Endothelial cell of umbilical vein (primary cell): Measurements from ENCODE around the gene MARS1.

Experiments
- CTCF ChIP-seq, 2 donors: IDR thresholded peaks; 1 replicate in 1 of 2; 2 replicates in 1 of 2; pipeline ENCODE4 v1.5.1; 2011; ENCODE audit warnings: low read length in 2 of 2, mild to moderate bottlenecking in 2 of 2, moderate library complexity in 2 of 2, control low read depth in 1 of 2, inconsistent platforms in 1 of 2, low read depth in 1 of 2; ENCODE audit not compliant: insufficient read depth in 1 of 2; ENCODE audit errors: extremely low read depth in 1 of 2
- EZH2 ChIP-seq: IDR thresholded peaks from 2 replicates; pipeline ENCODE4 v1.6.1; 2012; ENCODE audit warnings: borderline replicate concordance, low read depth, mild to moderate bottlenecking, moderate library complexity, low read length, inconsistent platforms; ENCODE audit not compliant: severe bottlenecking
- MYC ChIP-seq: IDR thresholded peaks from one replicate; pipeline ENCODE4 v1.6.1; 2011; ENCODE audit warnings: mild to moderate bottlenecking, low read depth, low read length
- POLR2A ChIP-seq: IDR thresholded peaks from 2 replicates; pipeline ENCODE4 v1.6.1; 2012; ENCODE audit warnings: low read depth, mild to moderate bottlenecking, control low read depth, low read length
- POLR2AphosphoS5 ChIP-seq: IDR thresholded peaks from 2 replicates; pipeline ENCODE4 v1.6.1; 2012; ENCODE audit warnings: low read depth, mild to moderate bottlenecking, control low read depth, low read length, moderate library complexity; ENCODE audit not compliant: insufficient read depth

- TF ChIP-seq CTCF (IDR thresholded peaks at IDR 0.05; ENCODE audit: extremely low read depth in 1 of 2, insufficient read depth in 1 of 2, low read depth in 1 of 2, low read length in 2 of 2) (no peak), POLR2A (no peak), POLR2AphosphoS5 (no peak), EZH2 (no peak), MYC (no peak)
Observed at GRCh38 chr12:57535764-57536596, 48.1 kb downstream of the MARS1 start.
